SH-SY5Y (cell line): Measurements from ENCODE around the gene ATF6.

ENCODE experiments used
- GATA2 ChIP-seq: IDR thresholded peaks from 2 replicates; pipeline ENCODE4 v1.6.1; 2011; ENCODE audit warnings: mild to moderate bottlenecking, low read depth, low read length
- GATA3 ChIP-seq: IDR thresholded peaks from 2 replicates; pipeline ENCODE4 v1.6.1; 2011; ENCODE audit warnings: low read depth, mild to moderate bottlenecking, low read length, moderate library complexity

DNA sequence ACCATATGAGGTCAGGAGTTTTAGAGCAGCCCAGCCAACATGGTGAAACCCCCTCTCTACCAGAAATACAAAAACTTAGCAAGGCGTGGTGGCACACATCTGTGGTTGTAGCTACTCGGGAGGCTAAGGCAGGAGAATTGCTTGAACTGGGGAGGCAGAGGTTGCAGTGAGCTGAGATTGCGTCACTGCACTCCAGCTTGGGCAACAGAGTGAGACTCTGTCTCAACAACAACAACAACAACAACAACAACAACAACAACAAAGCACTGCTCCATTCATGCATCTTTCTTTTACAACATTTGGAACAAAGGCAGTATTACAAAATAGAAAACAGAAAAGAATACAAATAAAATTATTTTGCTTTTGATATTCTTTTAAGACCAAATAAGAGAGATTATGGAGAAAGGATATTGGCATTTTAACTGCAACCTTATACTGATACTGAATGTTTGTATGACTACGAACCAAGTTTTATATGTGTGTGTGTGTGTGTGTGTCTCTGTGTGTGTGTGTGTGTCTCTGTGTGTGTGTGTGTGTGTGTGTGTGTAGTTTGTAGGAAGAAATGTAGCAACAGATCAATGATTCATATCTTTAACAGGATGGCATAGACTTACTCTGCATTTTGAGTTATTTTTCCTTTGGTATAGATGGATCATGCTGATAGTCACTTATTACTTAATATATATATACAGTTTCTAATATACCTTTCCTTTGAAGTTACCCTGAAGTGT, 24.6 kb downstream of the ATF6 start:
- TF ChIP-seq GATA3 (no peak), GATA2 (no peak)
